ENCODE results near the gene OXTR. TPM values are rescaled to one million over a fixed set of nuclear protein-coding genes. Genes with fewer than 3 reads are reported as not detected.

The OXTR gene
- total RNA-seq, 1 donor from 2014 or later = 4.1 TPM

DNA sequence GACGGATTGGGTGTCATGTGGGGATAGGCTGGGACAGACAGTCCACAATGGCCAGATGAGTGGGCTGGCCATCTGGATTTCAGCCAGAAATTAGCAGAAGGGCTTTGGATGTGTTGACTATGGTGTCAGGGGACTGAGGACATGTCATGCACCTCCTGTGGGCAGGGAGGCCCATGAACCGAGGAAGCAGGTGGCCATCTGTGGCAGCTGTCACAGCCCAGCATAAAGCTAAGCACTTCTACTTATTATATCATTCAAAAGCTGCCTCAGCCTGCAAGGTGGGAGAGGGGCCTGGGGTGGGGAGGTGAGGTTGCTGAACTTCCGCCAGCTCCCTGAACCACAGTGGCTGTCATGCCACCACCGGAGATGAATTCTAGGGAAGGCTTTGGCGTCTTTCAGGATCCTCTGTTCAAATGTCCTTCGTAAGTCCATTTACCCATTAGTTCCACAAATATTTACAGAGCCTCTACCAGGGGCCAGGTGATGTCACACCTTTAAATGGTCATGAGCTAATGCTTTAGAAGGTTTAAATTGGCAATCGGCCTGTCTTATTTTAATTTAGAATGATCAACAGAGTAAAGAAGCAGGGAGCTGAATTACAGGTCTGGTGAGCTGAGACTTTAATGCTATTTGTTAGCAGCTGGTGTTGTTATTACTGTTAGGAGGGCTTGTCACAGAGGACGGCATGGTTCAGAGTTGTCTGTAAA lies 59.5 kb downstream of the OXTR start:
- H3K27ac Mint-ChIP-seq = peak overlapping the region; percentile 56
- no peaks in the 10 kb centered on the region for H3K4me1 Mint-ChIP-seq (ENCODE audit: unreplicated experiment)
- H3K9me3 Mint-ChIP-seq = no peaks in the 10 kb centered on the region
- no peaks in the 10 kb centered on the region for H3K36me3 Mint-ChIP-seq
- peaks cover 3% of the 10 kb centered on the region for H3K27me3 Mint-ChIP-seq
- no peak for DNase-seq (ENCODE audit: extremely low spot score, unreplicated experiment)
- TF ChIP-seq, protein P1, sequence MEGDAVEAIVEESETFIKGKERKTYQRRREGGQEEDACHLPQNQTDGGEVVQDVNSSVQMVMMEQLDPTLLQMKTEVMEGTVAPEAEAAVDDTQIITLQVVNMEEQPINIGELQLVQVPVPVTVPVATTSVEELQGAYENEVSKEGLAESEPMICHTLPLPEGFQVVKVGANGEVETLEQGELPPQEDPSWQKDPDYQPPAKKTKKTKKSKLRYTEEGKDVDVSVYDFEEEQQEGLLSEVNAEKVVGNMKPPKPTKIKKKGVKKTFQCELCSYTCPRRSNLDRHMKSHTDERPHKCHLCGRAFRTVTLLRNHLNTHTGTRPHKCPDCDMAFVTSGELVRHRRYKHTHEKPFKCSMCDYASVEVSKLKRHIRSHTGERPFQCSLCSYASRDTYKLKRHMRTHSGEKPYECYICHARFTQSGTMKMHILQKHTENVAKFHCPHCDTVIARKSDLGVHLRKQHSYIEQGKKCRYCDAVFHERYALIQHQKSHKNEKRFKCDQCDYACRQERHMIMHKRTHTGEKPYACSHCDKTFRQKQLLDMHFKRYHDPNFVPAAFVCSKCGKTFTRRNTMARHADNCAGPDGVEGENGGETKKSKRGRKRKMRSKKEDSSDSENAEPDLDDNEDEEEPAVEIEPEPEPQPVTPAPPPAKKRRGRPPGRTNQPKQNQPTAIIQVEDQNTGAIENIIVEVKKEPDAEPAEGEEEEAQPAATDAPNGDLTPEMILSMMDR (conservative IDR thresholded peaks at IDR 0.05) = no peak
- H3K4me3 Mint-ChIP-seq = no peak overlapping the region

DNA sequence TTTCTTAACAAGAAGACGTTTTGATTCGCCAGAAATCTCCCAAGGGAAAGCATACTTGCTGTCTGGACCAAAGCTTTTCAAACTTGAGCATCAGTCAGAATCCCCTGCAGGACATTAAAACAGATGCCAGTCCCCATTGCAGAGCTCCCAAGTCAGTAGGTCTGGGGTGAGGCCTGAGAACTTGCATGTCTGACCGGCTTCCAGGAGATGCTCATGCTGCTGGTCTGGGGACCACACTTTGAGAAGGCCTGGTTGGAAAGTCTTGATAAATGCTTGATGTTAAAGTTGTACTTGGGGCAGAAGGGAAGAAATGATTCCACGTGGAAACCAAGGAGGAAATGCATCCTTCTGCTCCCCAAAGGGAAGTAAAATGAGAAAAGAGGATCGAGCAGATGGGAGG lies 60.1 kb downstream of the OXTR start:
- H3K4me3 Mint-ChIP-seq = no peak overlapping the region
- DNase-seq (ENCODE audit: extremely low spot score, unreplicated experiment) = no peak
- TF ChIP-seq, protein P1 (conservative IDR thresholded peaks at IDR 0.05) = no peak

DNA sequence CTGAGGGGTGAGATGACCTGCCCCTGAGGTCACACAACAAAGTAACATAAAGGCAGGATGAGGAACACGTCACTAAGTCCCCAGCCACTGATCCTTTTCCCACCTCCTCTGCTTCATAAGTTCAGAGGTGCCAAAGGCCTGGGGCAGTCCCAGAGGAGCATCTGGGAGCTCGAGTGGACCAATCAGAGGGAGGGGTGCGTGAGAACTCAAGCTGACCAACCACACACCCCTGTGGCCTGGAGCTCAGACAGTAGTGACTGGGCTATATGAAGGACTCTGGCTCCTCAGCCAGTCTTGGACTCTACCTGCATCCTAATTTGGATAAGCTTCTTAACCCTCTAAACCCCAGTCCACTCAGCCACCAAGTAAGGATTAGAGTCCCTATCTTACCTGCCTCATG lies 63.8 kb downstream of the OXTR start:
- Mint-ChIP-seq H3K27me3 (no peaks in the 10 kb centered on the region), H3K4me1 (ENCODE audit: unreplicated experiment) (no peaks in the 10 kb centered on the region), H3K9me3 (no peaks in the 10 kb centered on the region), H3K4me3 (no peak overlapping the region), H3K36me3 (no peaks in the 10 kb centered on the region), H3K27ac (no peak overlapping the region)
- TF ChIP-seq, protein P1 (conservative IDR thresholded peaks at IDR 0.05) = no peak
- DNase-seq (ENCODE audit: extremely low spot score, unreplicated experiment) = no peak

More for the DNA sequence above, 60.1 kb downstream of the OXTR start:
- peak overlapping the region; percentile 56 for H3K27ac Mint-ChIP-seq
- no peaks in the 10 kb centered on the region for H3K9me3 Mint-ChIP-seq
- no peaks in the 10 kb centered on the region for H3K36me3 Mint-ChIP-seq
- H3K27me3 Mint-ChIP-seq = peaks cover 3% of the 10 kb centered on the region
- H3K4me1 Mint-ChIP-seq (ENCODE audit: unreplicated experiment) = no peaks in the 10 kb centered on the region

DNA sequence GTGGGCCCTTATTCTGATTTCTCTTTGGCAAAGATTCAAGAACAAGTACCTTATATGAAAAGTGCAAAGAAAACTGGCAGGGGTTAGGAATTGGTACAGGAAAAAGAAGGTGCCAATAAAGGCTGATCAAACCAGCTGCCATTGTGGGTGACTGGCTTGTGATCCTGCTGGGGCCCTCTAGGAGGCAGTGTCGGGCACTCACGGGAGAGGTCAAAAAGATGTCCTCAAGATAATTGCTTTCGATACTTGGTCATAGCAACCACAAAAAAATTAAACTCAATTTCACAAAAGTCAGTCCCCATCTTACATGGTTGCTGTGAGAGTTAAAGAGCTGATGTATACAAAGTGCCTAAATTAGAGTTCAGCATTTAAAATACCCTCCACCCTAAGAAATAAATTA lies 66.9 kb downstream of the OXTR start:
- Mint-ChIP-seq H3K4me1 (ENCODE audit: unreplicated experiment) (no peaks in the 10 kb centered on the region), H3K27me3 (no peaks in the 10 kb centered on the region), H3K4me3 (no peak overlapping the region), H3K9me3 (no peaks in the 10 kb centered on the region), H3K36me3 (no peaks in the 10 kb centered on the region), H3K27ac (no peak overlapping the region)
- DNase-seq (ENCODE audit: extremely low spot score, unreplicated experiment) = no peak
- TF ChIP-seq, protein P1 (conservative IDR thresholded peaks at IDR 0.05) = peak; percentile 64

Other genes with a start within 250 kb of the OXTR start
- 0.45 and 1.4 TPM in 2 replicates for gene SSUH2, start 124.8 kb downstream of the OXTR start, total RNA-seq (ENCODE audit: low replicate concordance)
- gene CAV3, start 35.8 kb downstream of the OXTR start, total RNA-seq (ENCODE audit: low replicate concordance) = not detected in 2 replicates
- gene RAD18, start 193.9 kb upstream of the OXTR start, total RNA-seq (ENCODE audit: low replicate concordance) = 13.5 and 21.3 TPM in 2 replicates

Measured in type B pancreatic cell (in vitro differentiated cells).